GM21619 (cell line): ENCODE measurements around the gene CLIC5.

Experiments used
- ATAC-seq: cut with Tn5 transposase; IDR thresholded peaks from one replicate; pipeline ENCODE4 v1.9.1; 2021; ENCODE audit not compliant: unreplicated experiment

Gene CLIC5

GRCh38 chr6:45900808-45901752 lies 114.6 kb downstream of the CLIC5 start:
- ATAC-seq, result no peak

GRCh38 chr6:45899683-45899946 lies 116.0 kb downstream of the CLIC5 start:
- no peak for ATAC-seq

- no peak for ATAC-seq
Measured at GRCh38 chr6:45898941-45899682, 116.5 kb downstream of the CLIC5 start.

GRCh38 chr6:45896783-45897441 lies 118.7 kb downstream of the CLIC5 start:
- no peak for ATAC-seq

GRCh38 chr6:45895569-45895968 lies 120.1 kb downstream of the CLIC5 start:
- no peak for ATAC-seq

- ATAC-seq, result no peak
Measured at GRCh38 chr6:45892696-45893245, 122.9 kb downstream of the CLIC5 start.

GRCh38 chr6:45892196-45892595 lies 123.5 kb downstream of the CLIC5 start:
- ATAC-seq, result no peak

GRCh38 chr6:45886776-45887175 lies 128.9 kb downstream of the CLIC5 start:
- ATAC-seq, result no peak

GRCh38 chr6:45884336-45884735 lies 131.3 kb downstream of the CLIC5 start:
- ATAC-seq, result no peak

- no peak for ATAC-seq
Measured at GRCh38 chr6:45882671-45883070, 133.0 kb downstream of the CLIC5 start.

GRCh38 chr6:45881705-45882467 lies 133.8 kb downstream of the CLIC5 start:
- ATAC-seq, result no peak

GRCh38 chr6:45880676-45881075 lies 135.0 kb downstream of the CLIC5 start:
- ATAC-seq, result no peak

- no peak for ATAC-seq
Measured at GRCh38 chr6:45880159-45880558, 135.5 kb downstream of the CLIC5 start.

GRCh38 chr6:45877970-45878590 lies 137.6 kb downstream of the CLIC5 start:
- ATAC-seq, result no peak

- no peak for ATAC-seq
Measured at GRCh38 chr6:45872827-45873365, 142.8 kb downstream of the CLIC5 start.

- ATAC-seq, result no peak
Measured at GRCh38 chr6:45870531-45870930, 145.1 kb downstream of the CLIC5 start.

GRCh38 chr6:45864651-45865050 lies 151.0 kb downstream of the CLIC5 start:
- no peak for ATAC-seq

- ATAC-seq, result no peak
Measured at GRCh38 chr6:45858691-45859090, 157.0 kb downstream of the CLIC5 start.

GRCh38 chr6:45857827-45858226 lies 157.8 kb downstream of the CLIC5 start:
- ATAC-seq, result no peak
